ENCODE results near the gene POLR3E. TPM values are rescaled to one million over a fixed set of nuclear protein-coding genes. Genes with fewer than 3 reads are reported as not detected.

Gene POLR3E
- total and polyA plus RNA-seq, 4 donors, result 16.0 to 42.9 (median 18.3) TPM

- WGBS, result 41% methylated on average over 28 of the region's 28 CpGs
- H3K27me3 ChIP-seq (ENCODE audit: control insufficient read depth in 4 of 4, insufficient read depth in 4 of 4, low read length in 3 of 4), result no peaks in the 10 kb centered on the region
- DNase-seq (ENCODE audit: low spot score), result no peak
- H3K27ac ChIP-seq (ENCODE audit: low read depth in 1 of 2, low read length in 2 of 2), result peak overlapping the region; percentile 1 to 56
- no peak for TF ChIP-seq SP1 (IDR thresholded peaks at IDR 0.05)
- no peak for TF ChIP-seq HNF4G (IDR thresholded peaks at IDR 0.05)
- no peak for TF ChIP-seq RAD21 (IDR thresholded peaks at IDR 0.05)
- TF ChIP-seq ZBTB33 (IDR thresholded peaks at IDR 0.05), result no peak
- TF ChIP-seq ATF3 (IDR thresholded peaks at IDR 0.05), result no peak
- no peak for TF ChIP-seq EGR1 (IDR thresholded peaks at IDR 0.05; ENCODE audit: low read depth in 2 of 2)
- no peak for TF ChIP-seq GABPA (IDR thresholded peaks at IDR 0.05 in 1 of 2, conservative IDR thresholded peaks at IDR 0.05 in 1 of 2)
- TF ChIP-seq JUND (IDR thresholded peaks at IDR 0.05), result no peak
- no peak for TF ChIP-seq NR2F2 (IDR thresholded peaks at IDR 0.05)
- no peak for TF ChIP-seq RXRA (IDR thresholded peaks at IDR 0.05)
- TF ChIP-seq REST (IDR thresholded peaks at IDR 0.05), result no peak
- TF ChIP-seq HNF4A (conservative IDR thresholded peaks at IDR 0.05), result no peak
- TF ChIP-seq FOXA1 (IDR thresholded peaks at IDR 0.05), result no peak
- no peaks in the 10 kb centered on the region for H3K9me3 ChIP-seq (ENCODE audit: control insufficient read depth in 4 of 4, low read length in 3 of 4)
- H3K9ac ChIP-seq (ENCODE audit: low read depth in 1 of 2, low read length in 2 of 2), result peak overlapping the region; percentile 48 to 72
- peaks cover 3 to 32% (median 16%) of the 10 kb centered on the region in 4 donors for H3K4me1 ChIP-seq (ENCODE audit: control insufficient read depth in 4 of 4, insufficient read depth in 4 of 4, low read length in 3 of 4)
- no peaks in the 10 kb centered on the region for H3K36me3 ChIP-seq (ENCODE audit: control insufficient read depth in 4 of 4, insufficient read depth in 3 of 4, low read depth in 1 of 4, low read length in 3 of 4)
- peak overlapping the region; percentile 70 to 96 (median 79) for H3K4me3 ChIP-seq (ENCODE audit: low read depth in 1 of 3, low read length in 3 of 3)
Measured at GRCh38 chr16:22375117-22375962, 78.1 kb downstream of the POLR3E start.

- WGBS, result 81% methylated on average over 8 of the region's 8 CpGs
- no peaks in the 10 kb centered on the region for H3K36me3 ChIP-seq (ENCODE audit: control insufficient read depth in 4 of 4, insufficient read depth in 3 of 4, low read depth in 1 of 4, low read length in 3 of 4)
Measured at GRCh38 chr16:22375963-22376640, 78.9 kb downstream of the POLR3E start.

More at GRCh38 chr16:22375963-22376640, 78.9 kb downstream of the POLR3E start:
- H3K27me3 ChIP-seq (ENCODE audit: control insufficient read depth in 4 of 4, insufficient read depth in 4 of 4, low read length in 3 of 4), result no peaks in the 10 kb centered on the region
- H3K27ac ChIP-seq (ENCODE audit: low read depth in 1 of 2, low read length in 2 of 2), result no peak overlapping the region
- H3K4me1 ChIP-seq (ENCODE audit: control insufficient read depth in 4 of 4, insufficient read depth in 4 of 4, low read length in 3 of 4), result peaks cover 3 to 29% (median 16%) of the 10 kb centered on the region in 4 donors
- H3K9ac ChIP-seq (ENCODE audit: low read depth in 1 of 2, low read length in 2 of 2), result no peak overlapping the region
- H3K4me3 ChIP-seq (ENCODE audit: low read depth in 1 of 3, low read length in 3 of 3), result no peak overlapping the region
- no peak for TF ChIP-seq FOXA2 (IDR thresholded peaks at IDR 0.05)
- no peak for TF ChIP-seq RXRA (IDR thresholded peaks at IDR 0.05)
- no peak for TF ChIP-seq EGR1 (IDR thresholded peaks at IDR 0.05; ENCODE audit: low read depth in 2 of 2)
- no peak for TF ChIP-seq FOXA1 (IDR thresholded peaks at IDR 0.05)
- TF ChIP-seq RAD21 (IDR thresholded peaks at IDR 0.05), result no peak
- TF ChIP-seq MAX (IDR thresholded peaks at IDR 0.05), result no peak
- TF ChIP-seq YY1 (IDR thresholded peaks at IDR 0.05), result no peak
- no peak for TF ChIP-seq CTCF (IDR thresholded peaks at IDR 0.05; ENCODE audit: low read depth, low read length, missing input control)
- no peak for TF ChIP-seq TAF1 (conservative IDR thresholded peaks at IDR 0.05)
- no peak for TF ChIP-seq JUND (IDR thresholded peaks at IDR 0.05)
- TF ChIP-seq ZBTB33 (IDR thresholded peaks at IDR 0.05), result no peak
- DNase-seq (ENCODE audit: low spot score), result no peak
- no peaks in the 10 kb centered on the region for H3K9me3 ChIP-seq (ENCODE audit: control insufficient read depth in 4 of 4, low read length in 3 of 4)
